Upper lobe of left lung (tissue), 6 donors: ENCODE results near the gene TNF. TPM values are rescaled to one million over a fixed set of nuclear protein-coding genes. Genes with fewer than 3 reads are reported as not detected.
A peak's percentile ranks its signal among the peaks of the same experiment; 100 is the strongest.

Experiments used
- ATAC-seq, 2 donors: fragments of 200-7000 bp; cut with Tn5 transposase; one replicate each; pipeline ENCODE4 v1.9.1; 2022; ENCODE audit warnings: mild to moderate bottlenecking in 2 of 2, moderate library complexity in 2 of 2; ENCODE audit not compliant: low FRiP score in 2 of 2
- DNase-seq, 2 donors: peaks; one replicate each; pipeline ENCODE4 v3.0.0-alpha.2; 2019 to 2020
- H3K27ac ChIP-seq, 4 donors: fragments of 200-600 bp; sonication (generic); one replicate each; pipeline ENCODE4 v1.5.1; 2016 to 2019
- H3K27me3 ChIP-seq, 4 donors: fragments of 200-600 bp; sonication (generic); one replicate each; pipeline ENCODE4 v1.5.1; 2017 to 2019
- H3K36me3 ChIP-seq, 4 donors: fragments of 200-600 bp; sonication (generic); one replicate each; pipeline ENCODE4 v1.5.1; 2016 to 2019
- H3K4me1 ChIP-seq, 4 donors: fragments of 200-600 bp; sonication (generic); one replicate each; pipeline ENCODE4 v1.5.1; 2018 to 2019
- H3K4me3 ChIP-seq, 4 donors: fragments of 200-600 bp; sonication (generic); one replicate each; pipeline ENCODE4 v1.5.1; 2017 to 2019; ENCODE audit warnings: mild to moderate bottlenecking in 2 of 4, moderate library complexity in 1 of 4
- H3K9me3 ChIP-seq, 4 donors: fragments of 200-600 bp; sonication (generic); one replicate each; pipeline ENCODE4 v1.5.1; 2018 to 2019
- EP300 ChIP-seq, 4 donors: sonication (generic); formaldehyde crosslinking; IDR thresholded peaks; one replicate each; pipeline ENCODE4 v1.5.1; 2017; ENCODE audit warnings: antibody characterized with exemption in 4 of 4, control low read depth in 2 of 4
- POLR2A ChIP-seq, 4 donors: fragments of 450-650 bp; IDR thresholded peaks; one replicate each; pipeline ENCODE4 v1.5.1; 2016 to 2017; ENCODE audit warnings: antibody characterized with exemption in 4 of 4, mild to moderate bottlenecking in 2 of 4
- POLR2AphosphoS5 ChIP-seq, 2 donors: sonication (generic); formaldehyde crosslinking; IDR thresholded peaks; one replicate each; pipeline ENCODE4 v1.5.1; 2017; ENCODE audit warnings: antibody characterized with exemption in 2 of 2
- WGBS, 2 donors: methylation state at CpG; one replicate each; pipeline ENCODE4 v1.1.5; 2017 to 2018; 5-methylcytosine and 5-hydroxymethylcytosine counted together
- total RNA-seq, 6 donors: library from RNA; depleted of rRNA in 4 of 6; stranded (reverse); fragments of >200 nt in 4 of 6; gene quantifications; one replicate each; pipeline versions ENCODE4 v1.1.0 to v1.2.1, GENCODE V29; 2016 to 2021
- TF ChIP-seq, protein P1 (sequence below), 6 experiments: fragments of 450-650 bp in 4 of 6; fragments of 200-600 bp in 2 of 6; sonication (generic) in 2 of 6; IDR thresholded peaks; one replicate each; pipeline ENCODE4 v1.5.1; 2016 to 2019; ENCODE audit warnings: antibody characterized with exemption in 6 of 6
- donor health status: DM: no; HTN: no; CAD: no; lungs with moderate emphysema.
- donor health status: DM: no; HTN: yes; CAD: no; lungs with severe emphysema.

Gene TNF
- total RNA-seq, 6 donors from 2014 or later, result 0.33 to 6.6 (median 2.9) TPM

GRCh38 chr6:31529329-31530150 lies 45.8 kb upstream of the TNF start:
- ATAC-seq, result peak in 1 of 2 donors; percentile 28
- no peaks in the 10 kb centered on the region for H3K9me3 ChIP-seq
- no peaks in the 10 kb centered on the region for H3K27me3 ChIP-seq
- TF ChIP-seq POLR2AphosphoS5 (IDR thresholded peaks at IDR 0.05) (no peak), POLR2A (IDR thresholded peaks at IDR 0.05) (peak in 1 of 4 donors; percentile 7), EP300 (IDR thresholded peaks at IDR 0.05) (no peak)
- H3K27ac ChIP-seq, result no peak overlapping the region
- peaks cover 29 to 57% (median 50%) of the 10 kb centered on the region in 4 donors for H3K36me3 ChIP-seq
- H3K4me1 ChIP-seq, result peaks cover 0 to 12% (median 3%) of the 10 kb centered on the region in 4 donors
- WGBS, 2 donors, result 53 to 61% methylated on average over 10 to 12 of the region's 12 CpGs
- no peak for DNase-seq
- H3K4me3 ChIP-seq, result no peak overlapping the region

GRCh38 chr6:31530659-31531058 lies 44.7 kb upstream of the TNF start:
- no peak overlapping the region for H3K27ac ChIP-seq
- no peaks in the 10 kb centered on the region for H3K9me3 ChIP-seq
- no peak overlapping the region for H3K4me3 ChIP-seq
- WGBS, 2 donors, result 64 to 94% methylated on average over 5 to 6 of the region's 6 CpGs
- ATAC-seq (no peak), DNase-seq (no peak)
- TF ChIP-seq POLR2A (IDR thresholded peaks at IDR 0.05) (no peak), EP300 (IDR thresholded peaks at IDR 0.05) (no peak), POLR2AphosphoS5 (IDR thresholded peaks at IDR 0.05) (no peak)
- TF ChIP-seq, protein P1, sequence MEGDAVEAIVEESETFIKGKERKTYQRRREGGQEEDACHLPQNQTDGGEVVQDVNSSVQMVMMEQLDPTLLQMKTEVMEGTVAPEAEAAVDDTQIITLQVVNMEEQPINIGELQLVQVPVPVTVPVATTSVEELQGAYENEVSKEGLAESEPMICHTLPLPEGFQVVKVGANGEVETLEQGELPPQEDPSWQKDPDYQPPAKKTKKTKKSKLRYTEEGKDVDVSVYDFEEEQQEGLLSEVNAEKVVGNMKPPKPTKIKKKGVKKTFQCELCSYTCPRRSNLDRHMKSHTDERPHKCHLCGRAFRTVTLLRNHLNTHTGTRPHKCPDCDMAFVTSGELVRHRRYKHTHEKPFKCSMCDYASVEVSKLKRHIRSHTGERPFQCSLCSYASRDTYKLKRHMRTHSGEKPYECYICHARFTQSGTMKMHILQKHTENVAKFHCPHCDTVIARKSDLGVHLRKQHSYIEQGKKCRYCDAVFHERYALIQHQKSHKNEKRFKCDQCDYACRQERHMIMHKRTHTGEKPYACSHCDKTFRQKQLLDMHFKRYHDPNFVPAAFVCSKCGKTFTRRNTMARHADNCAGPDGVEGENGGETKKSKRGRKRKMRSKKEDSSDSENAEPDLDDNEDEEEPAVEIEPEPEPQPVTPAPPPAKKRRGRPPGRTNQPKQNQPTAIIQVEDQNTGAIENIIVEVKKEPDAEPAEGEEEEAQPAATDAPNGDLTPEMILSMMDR (IDR thresholded peaks at IDR 0.05), result no peak
- no peaks in the 10 kb centered on the region for H3K27me3 ChIP-seq
- peaks cover 0 to 11% (median 2%) of the 10 kb centered on the region in 4 donors for H3K4me1 ChIP-seq
- peaks cover 40 to 68% (median 61%) of the 10 kb centered on the region in 4 donors for H3K36me3 ChIP-seq

DNA sequence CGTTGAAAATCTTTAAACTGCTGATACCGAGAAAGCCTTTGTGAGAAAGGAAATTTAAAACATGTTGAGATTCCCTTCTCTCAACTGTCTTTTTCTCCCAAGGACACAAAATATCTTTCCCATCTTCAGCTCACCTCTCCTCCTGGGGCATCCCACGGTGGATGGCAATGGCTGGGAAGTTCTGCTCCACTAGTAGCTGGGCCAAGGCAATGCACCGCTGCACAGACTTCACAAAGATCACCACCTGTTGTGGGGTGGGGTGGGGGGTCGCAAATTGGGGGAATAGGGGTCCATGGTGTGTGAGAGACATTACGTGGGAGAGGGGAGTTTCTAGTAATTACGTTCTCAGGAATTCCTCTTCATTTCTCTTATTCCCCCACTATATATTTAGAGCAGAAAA lies 44.2 kb upstream of the TNF start:
- Histone ChIP-seq H3K27me3 (no peaks in the 10 kb centered on the region), H3K27ac (no peak overlapping the region), H3K4me1 (peaks cover 0 to 6% (median 0%) of the 10 kb centered on the region in 4 donors), H3K9me3 (no peaks in the 10 kb centered on the region), H3K36me3 (peaks cover 45 to 73% (median 66%) of the 10 kb centered on the region in 4 donors), H3K4me3 (no peak overlapping the region)
- no peak for TF ChIP-seq EP300 (IDR thresholded peaks at IDR 0.05)
- TF ChIP-seq POLR2AphosphoS5 (IDR thresholded peaks at IDR 0.05), result no peak
- no peak for TF ChIP-seq POLR2A (IDR thresholded peaks at IDR 0.05)
- TF ChIP-seq, protein P1 (IDR thresholded peaks at IDR 0.05), result no peak
- DNase-seq (no peak), ATAC-seq (no peak)
- WGBS, 2 donors, result 93 to 95% methylated on average over 7 of the region's 7 CpGs

- TF ChIP-seq POLR2A (IDR thresholded peaks at IDR 0.05) (no peak), EP300 (IDR thresholded peaks at IDR 0.05) (no peak), POLR2AphosphoS5 (IDR thresholded peaks at IDR 0.05) (no peak)
- TF ChIP-seq, protein P1 (IDR thresholded peaks at IDR 0.05), result no peak
- WGBS, 2 donors, result 73 to 75% methylated on average over 9 of the region's 9 CpGs
- H3K9me3 ChIP-seq, result no peaks in the 10 kb centered on the region
- DNase-seq (no peak), ATAC-seq (no peak)
- H3K27me3 ChIP-seq, result no peaks in the 10 kb centered on the region
- H3K4me1 ChIP-seq, result no peaks in the 10 kb centered on the region
- H3K4me3 ChIP-seq, result no peak overlapping the region
- peaks cover 51 to 82% (median 75%) of the 10 kb centered on the region in 4 donors for H3K36me3 ChIP-seq
- H3K27ac ChIP-seq, result no peak overlapping the region
Observed at GRCh38 chr6:31531771-31532643, 43.4 kb upstream of the TNF start.
